Measurements from ENCODE around the gene SUGCT.

DNA sequence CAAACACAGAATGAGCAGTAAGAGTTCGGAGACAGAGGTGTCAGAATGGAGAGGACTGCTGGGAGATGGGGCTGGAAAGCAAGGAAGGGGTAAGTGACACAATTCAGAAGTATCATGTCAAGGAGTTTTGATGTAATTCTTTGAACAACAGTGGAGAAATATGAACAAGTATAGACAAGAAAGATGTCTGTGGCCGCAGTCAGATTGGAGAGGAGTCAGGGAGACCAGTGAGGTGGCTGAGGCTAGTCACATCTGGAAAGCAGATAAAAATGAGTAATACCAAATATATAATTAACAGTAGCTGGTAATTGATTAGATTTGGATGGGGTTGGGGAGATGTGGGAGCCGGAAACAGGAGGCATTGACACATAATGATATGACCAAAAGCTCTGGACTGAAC is 540.9 kb downstream of the SUGCT start:
- TF ChIP-seq, protein P1, sequence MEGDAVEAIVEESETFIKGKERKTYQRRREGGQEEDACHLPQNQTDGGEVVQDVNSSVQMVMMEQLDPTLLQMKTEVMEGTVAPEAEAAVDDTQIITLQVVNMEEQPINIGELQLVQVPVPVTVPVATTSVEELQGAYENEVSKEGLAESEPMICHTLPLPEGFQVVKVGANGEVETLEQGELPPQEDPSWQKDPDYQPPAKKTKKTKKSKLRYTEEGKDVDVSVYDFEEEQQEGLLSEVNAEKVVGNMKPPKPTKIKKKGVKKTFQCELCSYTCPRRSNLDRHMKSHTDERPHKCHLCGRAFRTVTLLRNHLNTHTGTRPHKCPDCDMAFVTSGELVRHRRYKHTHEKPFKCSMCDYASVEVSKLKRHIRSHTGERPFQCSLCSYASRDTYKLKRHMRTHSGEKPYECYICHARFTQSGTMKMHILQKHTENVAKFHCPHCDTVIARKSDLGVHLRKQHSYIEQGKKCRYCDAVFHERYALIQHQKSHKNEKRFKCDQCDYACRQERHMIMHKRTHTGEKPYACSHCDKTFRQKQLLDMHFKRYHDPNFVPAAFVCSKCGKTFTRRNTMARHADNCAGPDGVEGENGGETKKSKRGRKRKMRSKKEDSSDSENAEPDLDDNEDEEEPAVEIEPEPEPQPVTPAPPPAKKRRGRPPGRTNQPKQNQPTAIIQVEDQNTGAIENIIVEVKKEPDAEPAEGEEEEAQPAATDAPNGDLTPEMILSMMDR (IDR thresholded peaks at IDR 0.05) = no peak
- TF ChIP-seq POLR2AphosphoS5 (IDR thresholded peaks at IDR 0.05) (no peak), EP300 (IDR thresholded peaks at IDR 0.05) (no peak)

All from esophagus muscularis mucosa (tissue), 4 donors.